Measurements from ENCODE around the gene ARHGEF11. TPM values are rescaled to one million over a fixed set of nuclear protein-coding genes. Genes with fewer than 3 reads are reported as not detected.

The ARHGEF11 gene
- total RNA-seq, 1 experiment from 2014 or later = 38.1 TPM

- peaks cover 7% of the 10 kb centered on the region; the same call in 1 of the 2 replicates for H3K4me1 Mint-ChIP-seq
- no peak for TF ChIP-seq E2F4 (CRISPR knock-in tag; IDR thresholded peaks at IDR 0.05; ENCODE audit: borderline replicate concordance, low read depth)
- TF ChIP-seq PRDM15 (CRISPR knock-in tag; IDR thresholded peaks at IDR 0.05) = no peak
- TF ChIP-seq CDX4 (CRISPR knock-in tag; IDR thresholded peaks at IDR 0.05; ENCODE audit: borderline replicate concordance) = no peak
- TF ChIP-seq ZBTB21 (CRISPR knock-in tag; IDR thresholded peaks at IDR 0.05; ENCODE audit: borderline replicate concordance) = no peak
- TF ChIP-seq ZNF512 (CRISPR knock-in tag; IDR thresholded peaks at IDR 0.05; ENCODE audit: borderline replicate concordance) = no peak
- no peak for TF ChIP-seq CREM (CRISPR knock-in tag; IDR thresholded peaks at IDR 0.05)
- ATAC-seq = no peak
- H3K36me3 Mint-ChIP-seq = no peaks in the 10 kb centered on the region
- no peak overlapping the region for H3K27ac Mint-ChIP-seq
- no peak for DNase-seq (ENCODE audit: low spot score)
- POLR2A ChIA-PET = no interaction called here
- peaks cover 2% of the 10 kb centered on the region for H3K27me3 Mint-ChIP-seq (ENCODE audit: low read depth)
- no peak overlapping the region for H3K4me3 Mint-ChIP-seq
- CTCF ChIA-PET = no interaction called here
- H3K9me3 Mint-ChIP-seq = no peaks in the 10 kb centered on the region
Observed at GRCh38 chr1:156905651-156906050, 139.9 kb downstream of the ARHGEF11 start.

- Mint-ChIP-seq H3K27ac (no peak overlapping the region), H3K4me3 (no peak overlapping the region), H3K4me1 (peaks cover 7% of the 10 kb centered on the region; the same call in 1 of the 2 replicates), H3K36me3 (no peaks in the 10 kb centered on the region), H3K9me3 (no peaks in the 10 kb centered on the region), H3K27me3 (ENCODE audit: low read depth) (no peaks in the 10 kb centered on the region; the same call in 1 of the 2 replicates)
- no peak for DNase-seq (ENCODE audit: low spot score)
- ChIA-PET CTCF (no interaction called here), POLR2A (no interaction called here)
- no peak for ATAC-seq
- no peak for TF ChIP-seq CREM (CRISPR knock-in tag; IDR thresholded peaks at IDR 0.05)
- no peak for TF ChIP-seq NR3C1 (CRISPR knock-in tag; conservative IDR thresholded peaks at IDR 0.05; ENCODE audit: low read depth)
- TF ChIP-seq CTCF (IDR thresholded peaks at IDR 0.05) = no peak
- TF ChIP-seq KAT7 (CRISPR knock-in tag; IDR thresholded peaks at IDR 0.05; ENCODE audit: borderline replicate concordance) = no peak
- TF ChIP-seq NFE2L1 (CRISPR knock-in tag; IDR thresholded peaks at IDR 0.05) = no peak
- no peak for TF ChIP-seq SP1 (CRISPR knock-in tag; conservative IDR thresholded peaks at IDR 0.05)
- no peak for TF ChIP-seq RELA (CRISPR knock-in tag; IDR thresholded peaks at IDR 0.05; ENCODE audit: borderline replicate concordance)
- no peak for TF ChIP-seq MYBL2 (CRISPR knock-in tag; IDR thresholded peaks at IDR 0.05)
- TF ChIP-seq FOXP4 (CRISPR knock-in tag; IDR thresholded peaks at IDR 0.05) = no peak
- TF ChIP-seq ATF1 (CRISPR knock-in tag; IDR thresholded peaks at IDR 0.05) = no peak
- TF ChIP-seq ARID4B (CRISPR knock-in tag; IDR thresholded peaks at IDR 0.05; ENCODE audit: borderline replicate concordance) = no peak
- TF ChIP-seq ERG (CRISPR knock-in tag; IDR thresholded peaks at IDR 0.05) = no peak
- TF ChIP-seq PRRX2 (CRISPR knock-in tag; IDR thresholded peaks at IDR 0.05) = no peak
Observed at GRCh38 chr1:156905176-156905575, 140.4 kb downstream of the ARHGEF11 start.
